NT2/D1 (cell line): ENCODE results near the gene ZNF774.

ENCODE experiments used
- SUZ12 ChIP-seq: IDR thresholded peaks from 2 replicates; pipeline ENCODE4 v1.6.1; 2011; ENCODE audit not compliant: insufficient read length, insufficient read depth; ENCODE audit errors: extremely low read depth
- YY1 ChIP-seq: IDR thresholded peaks from 2 replicates; pipeline ENCODE4 v1.6.1; 2011; ENCODE audit not compliant: insufficient read length, insufficient read depth
- ZNF274 ChIP-seq: IDR thresholded peaks from 2 replicates; pipeline ENCODE4 v1.6.1; 2011; ENCODE audit warnings: mild to moderate bottlenecking, low read depth, low read length

DNA sequence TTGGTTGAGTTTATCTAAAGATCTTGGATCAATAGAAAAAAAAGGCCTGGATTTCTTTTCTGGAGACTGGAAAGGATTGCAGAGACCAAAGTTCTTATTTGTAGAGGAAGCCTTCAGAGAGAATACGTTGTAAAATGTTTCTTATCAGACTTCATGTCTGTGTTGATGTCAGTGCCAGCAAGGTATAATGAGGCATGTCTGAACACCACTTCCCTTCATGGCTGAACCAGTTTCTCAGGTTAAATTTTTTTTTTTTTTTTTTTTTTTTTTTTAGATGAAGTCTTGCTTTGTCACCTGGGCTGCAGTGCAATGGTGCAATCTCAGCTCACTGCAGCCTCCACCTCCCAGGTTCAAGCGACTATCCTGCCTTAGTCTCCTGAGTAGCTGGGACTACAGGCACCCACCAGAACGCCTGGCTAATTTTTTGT, 17.8 kb upstream of the ZNF774 start:
- TF ChIP-seq SUZ12, result no peak
- no peak for TF ChIP-seq YY1
- no peak for TF ChIP-seq ZNF274
